ENCODE results near the gene SFXN1.
A peak's percentile ranks its signal among the peaks of the same experiment; 100 is the strongest.
"Not testable (repeated sequence)": the region's sequence is repeated elsewhere in the genome, so short reads cannot be mapped to it uniquely, and the experiment has no call there.

SFXN1 gene

DNA sequence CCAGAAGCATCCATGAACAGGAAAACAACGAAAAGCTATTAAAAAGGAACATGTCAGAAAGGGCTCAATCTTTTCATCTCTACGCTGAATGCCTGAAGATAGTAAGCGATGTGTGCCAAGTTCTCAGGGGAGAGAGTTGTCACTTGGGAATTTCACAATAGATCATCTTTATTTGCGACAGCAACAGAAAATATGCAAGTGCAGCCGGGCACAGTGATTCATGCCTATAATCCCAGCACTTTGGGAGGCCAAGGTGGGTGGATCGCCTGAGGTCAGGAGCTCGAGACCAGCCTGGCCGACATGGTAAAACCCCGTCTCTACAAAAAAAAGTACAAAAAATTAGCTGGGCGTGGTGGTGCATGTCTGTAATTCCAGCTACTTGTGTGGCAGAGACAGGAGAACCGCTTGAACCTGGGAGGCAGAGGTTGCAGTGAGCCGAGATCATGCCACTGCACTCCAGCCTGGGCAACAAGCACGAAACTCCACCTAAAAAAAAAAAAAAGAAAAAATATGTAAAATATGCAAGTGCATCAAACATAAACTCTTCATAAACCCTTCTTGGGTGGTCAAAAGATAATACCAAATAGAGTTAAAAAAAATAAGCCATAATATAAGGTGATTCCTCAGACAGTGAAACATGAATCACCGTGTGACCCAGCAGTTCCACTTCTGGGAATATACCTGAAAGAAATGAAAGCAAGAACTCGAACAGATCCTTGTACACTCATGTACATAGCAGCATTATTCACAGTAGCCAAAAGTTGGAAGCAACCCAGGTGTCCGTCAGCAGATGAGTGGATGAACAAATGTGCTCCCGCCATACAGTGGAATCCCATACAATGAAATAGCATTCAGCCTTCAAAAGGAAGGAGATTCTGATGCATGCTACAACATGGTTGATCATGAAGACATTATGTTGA is 16.2 kb downstream of the SFXN1 start:
- DNase-seq (ENCODE audit: low read depth), result no peak

DNA sequence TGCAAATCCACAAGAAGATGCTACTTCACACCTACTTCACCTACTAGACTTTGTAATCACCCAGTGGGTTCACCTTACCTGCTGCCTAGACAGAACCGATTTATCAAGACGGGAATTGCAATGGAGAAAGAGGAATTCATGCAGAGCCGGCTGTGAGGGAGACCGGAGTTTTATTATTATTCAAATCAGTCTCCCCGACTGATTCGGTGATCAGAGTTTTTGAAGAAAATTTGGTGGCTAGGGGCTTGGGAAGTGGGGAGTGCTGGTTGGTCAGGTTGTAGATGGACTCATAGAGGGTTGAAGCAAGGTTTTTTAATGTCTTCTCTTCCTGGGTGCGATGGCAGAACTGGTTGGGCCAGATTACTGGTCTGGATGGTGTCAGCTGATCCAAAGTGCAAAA is 23.4 kb downstream of the SFXN1 start:
- DNase-seq (ENCODE audit: low read depth), result no peak

DNA sequence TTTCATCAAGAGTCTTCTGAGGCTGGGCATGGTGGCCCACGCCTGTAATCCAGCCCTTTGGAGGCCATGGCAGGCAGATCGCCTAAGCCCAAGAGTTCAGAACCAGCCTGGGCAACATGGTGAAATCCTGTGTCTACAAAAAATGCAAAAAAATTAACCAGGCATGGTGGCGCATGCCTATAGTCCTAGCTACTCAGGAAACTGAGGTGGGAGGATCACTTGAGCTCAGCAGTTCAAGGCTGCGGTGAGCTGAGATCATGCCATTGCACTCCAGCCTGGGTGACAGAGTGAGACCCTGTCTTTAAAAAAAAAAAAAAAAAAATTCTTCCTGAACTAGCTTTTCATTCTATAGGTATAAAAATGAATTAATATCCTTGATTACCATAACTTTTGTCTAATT is 29.3 kb downstream of the SFXN1 start:
- peak; percentile 12 for DNase-seq (ENCODE audit: low read depth)

DNA sequence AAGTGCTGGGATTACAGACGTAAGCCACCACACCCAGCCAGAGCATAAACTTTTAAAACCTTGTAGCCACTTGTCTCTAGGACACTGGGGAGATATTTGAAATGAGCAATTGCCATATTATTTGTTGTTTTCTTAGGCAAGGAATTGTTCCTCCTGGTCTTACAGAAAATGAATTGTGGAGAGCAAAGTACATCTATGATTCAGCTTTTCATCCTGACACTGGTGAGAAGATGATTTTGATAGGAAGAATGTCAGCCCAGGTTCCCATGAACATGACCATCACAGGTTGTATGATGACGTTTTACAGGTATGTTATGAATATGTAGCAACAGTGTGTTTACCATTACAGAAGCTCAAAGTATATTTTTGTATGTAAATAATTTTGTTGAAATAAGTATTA is 30.5 kb downstream of the SFXN1 start:
- DNase-seq (ENCODE audit: low read depth), result no peak

DNA sequence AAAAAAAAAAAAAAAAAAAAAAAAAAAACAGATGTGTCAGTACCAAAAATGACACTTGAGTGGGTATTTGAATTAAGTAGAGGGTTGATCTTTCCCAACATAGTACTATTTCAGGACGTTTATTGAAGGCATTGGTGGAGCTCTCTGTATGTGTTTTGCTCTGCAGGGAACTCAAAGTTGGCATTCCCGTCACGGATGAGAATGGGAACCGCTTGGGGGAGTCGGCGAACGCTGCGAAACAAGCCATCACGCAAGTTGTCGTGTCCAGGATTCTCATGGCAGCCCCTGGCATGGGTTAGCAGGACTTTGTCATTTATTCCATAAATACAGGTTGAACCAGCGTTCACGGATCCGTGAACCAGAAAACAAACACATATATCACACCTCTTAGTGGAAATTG is 34.9 kb downstream of the SFXN1 start:
- no peak for DNase-seq (ENCODE audit: low read depth)

DNA sequence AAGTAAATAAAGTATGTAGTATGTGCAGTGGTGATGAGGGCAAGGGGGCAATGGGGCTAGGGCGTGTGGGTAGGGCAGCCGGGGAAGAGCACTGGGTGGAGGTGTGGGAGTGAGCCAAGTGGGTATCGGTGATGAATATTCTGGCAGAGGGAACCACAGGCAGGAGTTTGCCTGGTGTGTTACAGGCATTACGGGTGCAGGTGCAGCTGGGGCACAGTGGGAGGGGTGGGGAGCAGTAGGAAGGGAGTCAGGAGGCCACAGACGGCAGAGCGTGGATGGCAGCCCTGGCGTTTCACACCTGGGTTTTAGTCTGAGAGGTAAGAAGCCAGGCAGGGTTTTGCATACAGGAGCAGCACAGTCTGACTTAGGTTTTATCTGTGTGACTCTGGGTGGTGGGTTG is 35.4 kb downstream of the SFXN1 start:
- no peak for DNase-seq (ENCODE audit: low read depth)

DNA sequence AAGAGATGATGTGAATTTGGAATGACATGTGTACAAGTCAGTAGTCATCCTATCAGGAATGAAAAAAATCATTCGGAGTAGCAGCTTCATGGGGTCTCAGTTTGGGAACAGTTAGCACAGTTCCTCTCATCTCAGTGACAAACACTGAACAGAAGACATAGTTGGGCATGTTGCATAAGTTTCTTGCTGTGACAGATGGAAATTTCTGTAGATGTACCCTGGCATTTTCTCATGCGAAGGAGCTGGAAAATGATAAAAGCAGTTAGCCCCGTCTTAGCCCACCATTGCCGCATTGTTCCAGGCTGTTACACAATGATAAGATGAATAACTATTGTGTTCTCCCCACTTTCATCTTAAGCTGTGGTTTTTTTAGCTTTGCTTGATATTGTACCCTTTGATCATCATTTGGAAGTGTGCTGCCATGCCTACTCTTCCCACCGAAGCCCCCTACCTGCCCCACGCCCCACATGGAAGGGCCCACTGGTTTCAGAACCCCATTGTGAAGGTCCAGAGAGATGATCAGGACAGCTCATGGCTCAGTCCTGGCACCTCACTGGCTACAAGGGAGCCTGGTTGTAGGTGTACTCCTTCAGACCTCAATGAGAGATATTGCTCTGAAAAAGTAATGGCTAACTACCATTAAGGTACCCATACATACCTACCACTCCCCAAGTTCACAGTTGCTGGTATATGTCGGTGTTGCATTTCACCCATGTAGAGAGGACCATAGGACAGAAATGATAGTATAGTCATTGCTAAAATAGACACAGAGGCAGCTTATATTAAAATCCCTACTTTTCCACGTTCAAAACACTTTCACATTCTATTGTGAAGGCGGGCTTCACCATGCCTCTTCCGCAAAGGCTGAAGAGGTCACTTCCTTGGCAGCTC is 38.8 kb downstream of the SFXN1 start:
- no peak for DNase-seq (ENCODE audit: low read depth)

DNA sequence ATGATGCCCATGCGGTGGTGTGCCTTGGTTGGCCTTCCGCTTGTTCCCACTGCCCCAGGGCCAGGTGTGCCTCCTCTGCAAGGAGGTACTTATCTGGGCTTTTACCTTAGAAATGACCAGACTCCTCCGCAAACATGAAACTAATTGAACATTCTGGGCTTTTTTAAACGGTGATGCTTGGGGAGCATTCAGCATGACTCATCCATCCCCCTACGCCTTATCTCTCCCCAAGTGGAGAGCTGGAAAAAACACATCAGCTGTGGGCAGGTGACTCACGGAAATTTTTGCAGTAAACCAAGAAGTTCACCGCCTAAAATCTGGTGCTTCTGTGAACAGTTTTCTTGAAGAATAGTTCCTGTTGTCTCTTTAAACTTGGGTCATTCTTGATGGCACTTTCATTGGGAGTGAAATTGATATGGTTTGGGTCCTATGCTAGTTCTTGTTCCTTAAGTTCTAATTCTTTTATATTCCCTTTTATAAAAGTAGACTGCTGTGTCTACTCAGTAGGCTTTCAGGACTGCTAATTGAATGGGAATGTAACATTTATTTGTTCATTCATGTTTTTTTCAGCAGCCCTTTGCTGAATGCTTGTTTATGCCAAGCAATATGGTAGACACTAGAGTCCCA is 39.6 kb downstream of the SFXN1 start:
- peak; percentile 60 for DNase-seq (ENCODE audit: low read depth)

DNA sequence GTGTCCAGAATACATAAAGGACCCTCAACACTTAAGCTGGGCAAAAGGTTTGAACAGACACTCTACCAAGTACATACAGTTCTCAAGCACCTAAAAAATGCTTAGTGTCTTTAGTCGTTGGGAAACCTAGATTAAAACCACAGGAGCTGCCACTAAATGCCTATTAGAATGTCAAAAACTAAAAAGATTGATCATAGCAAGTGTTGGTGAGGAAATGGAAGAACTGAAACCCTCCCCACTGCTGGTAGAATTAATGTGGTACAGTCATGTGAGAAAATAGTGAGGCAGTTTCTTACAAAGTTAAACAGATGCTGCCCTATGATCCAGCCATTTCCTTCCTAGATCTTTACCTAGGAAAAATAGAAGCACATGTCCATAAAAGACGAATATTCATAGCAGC is 40.6 kb downstream of the SFXN1 start:
- DNase-seq (ENCODE audit: low read depth), result no peak

DNA sequence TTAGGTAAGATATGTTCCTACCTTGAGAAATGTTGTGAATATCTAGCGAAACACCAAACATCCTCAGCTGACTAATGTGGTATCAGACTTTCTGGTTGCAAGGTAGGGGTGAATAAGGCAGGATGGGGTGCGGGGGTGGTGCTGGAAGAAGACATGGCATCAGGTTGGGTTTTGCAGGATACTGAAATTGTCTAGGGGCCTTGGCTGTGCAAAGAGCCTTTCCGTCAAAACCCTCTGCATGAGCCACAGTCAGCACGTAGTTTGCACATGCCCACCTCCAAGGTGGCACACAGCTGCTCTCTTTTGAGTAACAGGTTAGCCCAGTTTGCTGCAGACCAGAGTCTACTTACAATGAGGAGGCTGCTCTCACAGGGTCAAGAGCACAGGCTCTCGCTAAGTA is 42.0 kb downstream of the SFXN1 start:
- no peak for DNase-seq (ENCODE audit: low read depth)

DNA sequence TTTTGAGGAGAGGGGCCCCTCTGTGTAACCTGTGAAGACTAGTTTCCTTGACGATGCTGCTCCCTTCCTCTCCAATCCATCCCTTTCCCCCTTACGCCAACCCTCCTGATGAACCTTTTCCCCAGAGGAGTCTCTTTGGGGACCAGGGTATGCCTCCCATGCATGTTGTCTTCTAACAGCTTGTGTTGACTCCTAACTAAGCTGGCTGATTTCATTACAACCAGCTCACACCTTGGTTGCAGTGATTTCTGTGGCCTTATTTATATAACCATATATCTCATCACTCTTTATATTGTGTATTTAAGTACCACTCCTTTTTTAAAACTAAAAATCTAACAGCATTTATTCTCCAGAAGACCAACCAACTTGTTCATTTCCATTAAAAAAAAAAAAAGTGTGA is 42.5 kb downstream of the SFXN1 start:
- DNase-seq (ENCODE audit: low read depth), result no peak

DNA sequence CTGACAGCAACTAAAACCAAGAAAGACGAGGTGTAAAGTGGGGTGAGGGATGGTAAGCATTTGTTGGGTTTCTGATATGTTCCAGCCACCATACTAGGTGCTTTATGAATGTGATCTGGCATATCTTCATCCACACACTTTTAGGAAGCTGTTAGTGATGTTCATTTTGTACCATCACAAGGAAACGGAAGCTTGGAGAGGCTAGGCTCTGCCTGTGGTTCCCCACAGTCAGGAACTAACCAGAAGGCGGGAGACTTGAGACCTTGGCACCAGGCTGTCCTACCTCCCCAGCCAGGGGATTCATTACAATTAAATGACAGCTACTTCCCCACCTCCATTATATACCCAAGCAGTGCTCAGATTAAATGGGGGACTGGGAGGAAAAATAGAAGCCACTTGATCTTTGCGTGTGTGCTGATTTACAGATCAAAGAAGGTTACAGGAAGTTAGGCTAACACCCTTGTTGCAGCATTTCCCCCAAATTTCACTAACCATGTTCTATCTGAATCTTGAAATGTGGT is 43.0 kb downstream of the SFXN1 start:
- DNase-seq (ENCODE audit: low read depth), result peak; percentile 8

DNA sequence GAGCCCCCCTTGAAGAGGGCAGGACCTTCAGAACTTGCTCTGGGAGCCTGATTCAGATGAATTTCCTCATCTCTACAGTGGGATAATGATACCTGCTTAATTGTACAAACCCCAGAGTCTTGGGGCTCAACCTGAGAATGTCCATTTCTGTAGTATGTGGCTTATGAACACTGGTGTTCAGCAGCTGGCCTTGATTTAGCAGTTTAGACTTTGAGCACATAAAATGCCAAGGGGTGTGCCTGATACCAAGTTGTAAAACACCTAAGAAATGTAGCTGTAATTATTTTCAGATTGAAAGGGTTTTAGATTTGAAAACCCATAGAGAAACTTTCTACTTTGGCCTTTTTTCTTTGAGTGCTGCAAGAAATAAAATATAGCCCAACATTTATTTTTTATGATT is 44.9 kb downstream of the SFXN1 start:
- no peak for DNase-seq (ENCODE audit: low read depth)

DNA sequence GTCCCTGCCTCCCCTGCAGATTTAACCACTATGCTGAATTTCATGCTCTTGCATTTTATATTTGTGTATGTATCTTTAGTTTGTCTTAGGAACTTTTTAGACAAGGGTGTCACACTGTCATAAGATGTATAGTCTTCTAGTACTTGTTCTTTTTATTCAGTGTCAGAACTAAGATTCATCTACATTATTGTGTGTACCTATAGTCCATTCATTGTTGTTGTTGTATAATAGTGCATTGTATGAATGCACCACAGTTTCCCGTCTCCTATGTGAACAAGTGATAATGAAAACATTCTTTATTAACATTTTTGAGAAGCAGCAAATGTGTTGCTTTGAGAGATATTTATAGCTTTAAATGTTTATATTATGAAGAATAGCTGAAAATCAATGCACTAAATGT is 45.9 kb downstream of the SFXN1 start:
- no peak for DNase-seq (ENCODE audit: low read depth)

DNA sequence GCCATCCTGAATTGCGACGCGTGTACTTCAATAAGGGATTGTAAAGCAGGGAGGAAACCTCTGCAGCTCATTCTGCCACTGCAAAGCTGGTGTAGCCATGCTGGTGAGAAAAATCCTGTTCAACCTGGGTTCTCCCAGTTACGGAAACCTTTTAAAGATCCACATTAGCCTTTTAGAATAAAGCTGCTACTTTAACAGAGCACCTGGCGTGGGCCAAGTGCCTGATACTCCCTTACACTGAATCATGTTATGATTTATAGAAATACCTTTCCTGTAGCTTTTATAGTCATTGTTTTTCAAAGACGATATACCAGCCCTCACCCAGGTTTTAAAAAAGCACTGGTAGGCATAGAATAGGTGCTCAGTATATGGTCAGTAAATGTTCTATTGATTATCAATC is 48.3 kb downstream of the SFXN1 start:
- no peak for DNase-seq (ENCODE audit: low read depth)

DNA sequence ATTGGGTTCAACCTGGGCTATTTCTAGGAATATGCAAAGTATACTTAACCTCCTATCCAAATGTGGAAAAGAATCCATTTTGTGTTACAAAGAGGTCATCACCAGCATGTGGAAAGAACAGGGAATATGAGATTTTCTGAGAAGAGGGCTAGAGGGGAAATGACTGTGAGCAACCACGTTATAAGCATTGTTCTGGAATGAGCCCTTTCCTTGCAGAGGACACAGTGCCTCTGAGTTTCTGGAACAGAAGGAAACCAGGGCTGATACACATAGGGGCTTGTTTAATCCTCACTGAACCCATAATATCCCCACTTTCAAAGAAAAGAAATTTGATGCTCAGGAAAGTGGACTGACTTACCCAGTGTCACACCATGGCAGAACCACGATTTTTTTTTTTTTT is 53.0 kb downstream of the SFXN1 start:
- DNase-seq (ENCODE audit: low read depth), result no peak

DNA sequence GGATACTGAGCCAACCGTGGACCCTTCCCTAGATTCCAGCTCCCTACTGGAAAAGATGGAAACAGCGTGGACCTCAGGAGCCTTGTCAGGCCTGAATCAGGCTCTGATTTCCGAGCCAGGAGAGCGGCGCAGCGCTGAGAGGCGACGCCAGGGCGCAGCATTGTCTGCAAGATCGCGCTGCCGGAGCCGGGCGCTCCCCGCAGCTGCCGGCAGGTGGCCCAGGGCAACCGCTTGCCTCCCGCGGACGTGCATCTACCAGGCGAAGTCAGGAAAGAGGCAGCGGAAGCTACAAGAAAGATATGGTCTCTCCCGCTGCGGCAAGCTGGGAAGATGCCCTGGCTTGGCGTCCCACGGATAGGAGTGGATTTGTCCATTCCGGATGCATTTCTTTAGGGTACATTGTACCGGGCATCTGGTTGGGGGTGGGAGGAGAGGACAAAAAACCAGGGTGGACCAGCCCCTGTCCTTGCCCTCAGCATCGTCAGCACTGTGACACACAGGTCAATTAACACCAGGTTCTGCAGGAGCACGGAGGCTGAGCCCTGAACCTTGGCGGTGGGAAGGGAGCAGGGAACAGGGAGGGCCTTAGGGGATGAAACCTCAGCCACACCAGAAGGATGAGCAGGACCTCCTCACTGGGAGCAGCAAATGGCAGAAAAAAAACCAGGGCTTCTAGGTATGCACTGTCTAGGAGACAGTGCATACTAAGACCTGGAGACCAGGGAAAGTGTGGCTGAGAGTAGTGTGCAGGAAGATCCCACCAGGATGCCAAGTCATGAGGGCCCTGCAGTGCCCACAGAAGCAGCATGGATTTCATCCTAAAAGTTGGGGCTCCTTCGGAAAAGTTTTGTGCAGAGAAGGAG is 55.9 kb downstream of the SFXN1 start:
- peak; percentile 67 for DNase-seq (ENCODE audit: low read depth)

DNA sequence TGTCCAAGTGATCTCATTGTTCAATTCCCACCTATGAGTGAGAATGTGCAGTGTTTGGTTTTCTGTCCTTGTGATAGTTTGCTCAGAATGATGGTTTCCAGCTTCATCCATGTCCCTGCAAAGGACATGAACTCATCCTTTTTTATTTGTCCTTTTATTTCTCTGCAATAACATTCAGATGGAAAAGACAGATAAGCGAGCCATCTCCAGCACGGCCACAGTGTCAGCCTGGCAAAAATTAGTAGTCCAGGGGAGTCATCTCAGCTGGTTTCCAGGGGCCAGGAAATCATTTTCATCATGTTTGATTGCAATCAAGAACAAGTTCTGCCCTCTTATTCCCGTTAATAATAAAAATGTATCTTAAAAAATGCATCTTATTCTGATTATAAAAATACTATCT is 57.0 kb downstream of the SFXN1 start:
- DNase-seq (ENCODE audit: low read depth), result not testable (repeated sequence)

DNA sequence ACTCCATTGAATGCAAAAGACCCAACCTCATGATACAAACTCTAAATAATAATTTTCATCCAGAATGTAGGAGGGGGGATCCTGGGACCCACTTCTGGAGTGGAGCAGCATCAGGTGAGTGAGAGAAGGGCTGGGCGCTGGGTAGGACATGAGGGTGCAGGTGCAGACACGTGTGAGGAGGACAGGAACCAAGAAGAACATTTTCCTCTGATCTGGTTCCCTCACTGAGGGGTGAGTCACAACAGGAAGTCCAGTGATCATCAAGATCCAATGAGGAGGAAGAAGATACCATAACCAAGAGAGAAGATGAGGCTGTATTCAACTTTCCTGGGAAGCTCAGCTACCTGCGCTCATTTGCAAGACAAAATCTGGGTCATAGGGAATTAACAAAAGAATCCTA is 57.4 kb downstream of the SFXN1 start:
- no peak for DNase-seq (ENCODE audit: low read depth)

DNA sequence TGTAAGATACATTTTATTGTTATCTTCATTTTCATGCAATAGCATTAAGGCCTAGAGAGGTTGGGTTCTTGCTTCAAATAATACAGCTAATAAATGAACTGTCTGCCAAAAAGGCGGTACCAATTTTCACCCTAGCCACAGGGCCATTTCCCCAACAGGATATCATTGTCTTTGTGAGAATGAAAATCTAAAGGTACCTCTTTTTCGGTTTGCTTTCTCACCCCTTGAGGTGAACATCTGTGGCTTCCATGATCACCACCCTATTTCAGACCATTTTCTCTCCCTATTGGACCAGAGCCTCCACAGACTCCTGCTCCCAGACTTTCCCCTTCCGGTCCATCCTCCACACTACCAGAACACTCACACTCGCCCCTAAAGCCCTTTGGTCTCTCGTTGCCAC is 60.2 kb downstream of the SFXN1 start:
- DNase-seq (ENCODE audit: low read depth), result no peak

DNA sequence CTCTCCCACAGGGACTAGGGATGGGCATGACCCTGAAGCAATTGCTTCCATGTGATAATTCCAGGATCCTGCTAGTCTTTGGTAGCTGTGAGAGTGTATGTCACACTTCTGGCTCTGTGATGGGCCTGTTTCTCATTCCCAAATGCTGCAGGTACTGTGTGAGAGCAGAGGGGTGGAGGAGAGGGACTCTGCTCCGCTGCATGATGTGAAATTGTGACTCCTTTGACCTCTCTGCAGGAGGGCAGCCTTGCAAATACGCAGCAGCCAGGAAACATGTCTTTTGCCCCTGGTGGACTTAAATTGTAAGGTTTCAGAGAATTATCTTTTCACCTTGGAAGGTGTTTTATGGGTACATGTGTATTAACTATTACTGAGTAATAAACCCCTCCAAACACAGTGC is 61.6 kb downstream of the SFXN1 start:
- DNase-seq (ENCODE audit: low read depth), result no peak

DNA sequence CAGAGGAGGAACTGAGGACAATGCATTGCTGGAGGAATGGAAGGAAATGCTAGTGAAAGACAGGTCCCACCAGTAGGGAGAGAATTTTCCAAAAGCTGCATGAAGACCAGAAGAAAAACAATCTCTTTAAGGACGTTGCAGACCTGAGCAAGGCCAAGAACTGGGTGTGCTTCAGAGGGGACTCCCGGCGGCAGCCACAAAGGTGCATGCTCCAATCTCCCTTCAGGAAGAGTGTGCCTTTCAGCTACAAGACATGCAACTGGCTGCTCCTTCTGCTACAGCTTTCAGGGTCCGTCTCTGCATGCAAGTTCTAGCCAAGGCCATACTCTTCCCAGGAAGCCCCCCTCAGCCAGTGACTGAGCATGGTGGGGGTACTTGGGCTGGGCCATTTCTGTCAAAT is 62.9 kb downstream of the SFXN1 start:
- no peak for DNase-seq (ENCODE audit: low read depth)

Data from activated gamma-delta T cell treated with anti-CD3 and anti-CD28 coated beads, Interleukin-2, amount 50 U/mL, for 16 hours (primary cell).